ENCODE measurements around the gene GCM1.

Gene GCM1

DNA sequence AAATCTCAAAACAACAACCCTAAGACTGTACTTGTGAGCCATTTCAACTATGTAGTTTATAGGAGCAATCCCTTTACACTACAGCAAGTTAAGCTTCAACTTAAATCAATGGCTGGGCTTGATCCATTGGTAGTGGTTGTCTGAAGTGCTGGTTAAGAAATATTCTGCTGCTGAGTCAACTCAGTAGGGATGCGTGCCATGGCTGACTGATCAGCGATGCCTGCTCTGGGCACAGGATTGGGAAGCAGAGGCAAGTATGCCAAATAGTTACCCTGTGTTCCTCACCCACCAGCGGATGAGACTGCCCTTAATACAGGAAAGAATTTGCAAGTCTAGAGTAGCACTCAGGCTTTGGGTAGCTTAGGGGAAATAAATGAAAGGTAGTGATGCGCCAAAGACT, 41.5 kb downstream of the GCM1 start:
- no peak for DNase-seq (ENCODE audit: low read depth)

DNA sequence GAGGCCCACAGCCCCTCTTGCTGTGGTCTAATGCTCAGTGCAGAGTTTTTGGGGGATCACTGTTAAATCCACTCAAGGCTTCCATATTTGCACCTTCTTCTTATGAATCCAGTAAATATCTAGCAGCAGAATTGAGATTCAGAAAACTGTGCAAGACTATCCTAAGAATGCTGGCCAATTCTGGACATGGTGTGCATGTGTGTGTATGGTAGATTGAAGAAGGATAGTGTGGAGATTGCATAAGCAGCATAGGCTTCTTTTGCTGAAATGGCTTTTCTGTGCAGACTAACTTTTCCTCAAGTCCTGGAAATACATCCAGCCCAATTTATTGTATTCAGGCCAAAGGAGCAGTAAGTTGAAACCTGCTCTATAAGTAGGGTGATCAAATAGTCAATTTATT, 43.7 kb downstream of the GCM1 start:
- DNase-seq (ENCODE audit: low read depth), result no peak

DNA sequence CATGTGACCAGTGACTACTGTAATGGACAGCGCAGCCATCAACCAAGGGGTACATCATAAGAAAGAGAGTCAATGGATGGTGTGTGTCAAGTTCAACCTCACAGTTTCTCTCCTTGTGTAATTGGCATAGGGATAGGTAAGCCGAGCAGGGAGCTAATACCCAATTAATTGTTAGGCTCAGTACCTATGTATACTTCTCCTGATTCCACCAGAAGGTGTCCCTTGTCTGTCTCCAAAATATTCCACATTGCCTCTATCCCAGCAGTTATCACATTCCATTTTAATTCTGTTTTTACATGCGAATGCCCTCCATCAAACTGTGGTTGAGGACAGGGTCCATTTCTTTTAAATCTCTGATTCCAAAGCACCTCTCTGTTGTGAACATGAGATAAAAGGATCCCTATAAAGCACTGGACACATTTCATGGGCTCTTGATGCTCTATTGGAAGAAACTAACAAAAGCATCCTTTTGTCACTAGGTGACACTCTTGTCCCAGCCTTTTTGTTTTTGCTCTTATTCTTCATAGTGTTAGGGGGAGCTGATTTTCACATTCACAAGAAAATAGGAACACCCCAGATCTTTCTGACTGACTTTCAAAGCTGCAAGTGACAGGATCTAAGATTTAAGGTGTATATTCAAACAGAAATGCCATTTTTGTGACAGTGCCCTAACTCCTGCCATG, 44.5 kb downstream of the GCM1 start:
- no peak for DNase-seq (ENCODE audit: low read depth)

DNA sequence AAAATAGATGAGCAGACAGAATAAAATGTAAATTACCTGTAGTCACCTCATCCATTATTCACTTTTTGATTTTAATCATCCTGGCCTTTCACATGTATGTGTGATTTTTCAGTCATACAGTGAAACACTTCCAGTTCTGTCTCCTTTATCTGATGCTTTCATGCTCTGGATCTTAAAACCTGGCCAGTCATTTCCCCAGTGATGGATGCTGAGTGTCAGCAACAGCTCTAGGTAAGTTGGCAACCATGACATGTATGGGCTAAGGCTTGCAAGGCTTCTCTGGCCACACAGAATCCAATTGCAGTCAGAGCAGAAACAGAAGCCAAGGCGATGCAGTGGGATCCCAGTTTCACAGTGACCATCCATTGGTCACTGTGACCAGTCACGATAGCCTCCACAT, 47.6 kb downstream of the GCM1 start:
- no peak for DNase-seq (ENCODE audit: low read depth)

DNA sequence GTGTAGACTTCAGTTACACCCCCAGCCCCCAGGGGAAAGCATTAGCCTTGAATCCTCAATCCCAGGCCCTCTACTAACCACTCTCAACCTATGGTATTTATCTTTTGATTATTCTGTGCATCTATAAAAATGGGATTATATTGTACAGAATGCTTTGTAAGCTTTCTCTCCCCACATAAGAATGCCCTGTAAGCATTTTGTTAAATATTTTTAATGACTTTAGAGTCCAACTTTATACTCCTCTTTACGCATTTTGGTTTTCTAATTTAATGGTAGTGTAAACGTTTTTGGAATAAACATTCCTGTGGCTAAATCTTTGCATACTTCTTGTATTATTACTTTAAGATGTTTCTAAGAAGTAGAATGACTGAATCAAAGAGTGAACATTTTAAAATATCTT, 48.1 kb downstream of the GCM1 start:
- no peak for DNase-seq (ENCODE audit: low read depth)

DNA sequence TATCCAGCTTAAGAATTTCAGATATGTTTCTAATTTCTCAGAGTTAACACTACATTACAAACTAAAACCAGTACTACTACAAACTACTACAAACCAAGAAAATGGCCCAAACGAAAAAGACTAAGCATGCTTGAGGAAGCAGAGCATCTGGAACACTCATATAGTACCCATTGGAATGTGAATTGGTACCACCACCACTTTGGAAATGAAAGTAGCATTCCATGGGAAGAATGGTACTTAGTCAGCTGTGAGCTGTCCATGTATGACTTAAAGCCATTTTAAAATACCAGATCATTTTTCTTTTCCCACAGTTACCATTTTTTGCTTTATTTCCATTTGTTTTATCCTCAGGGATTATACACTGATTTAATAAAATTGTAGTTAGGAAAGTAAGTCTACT, 52.9 kb downstream of the GCM1 start:
- DNase-seq (ENCODE audit: low read depth), result no peak

DNA sequence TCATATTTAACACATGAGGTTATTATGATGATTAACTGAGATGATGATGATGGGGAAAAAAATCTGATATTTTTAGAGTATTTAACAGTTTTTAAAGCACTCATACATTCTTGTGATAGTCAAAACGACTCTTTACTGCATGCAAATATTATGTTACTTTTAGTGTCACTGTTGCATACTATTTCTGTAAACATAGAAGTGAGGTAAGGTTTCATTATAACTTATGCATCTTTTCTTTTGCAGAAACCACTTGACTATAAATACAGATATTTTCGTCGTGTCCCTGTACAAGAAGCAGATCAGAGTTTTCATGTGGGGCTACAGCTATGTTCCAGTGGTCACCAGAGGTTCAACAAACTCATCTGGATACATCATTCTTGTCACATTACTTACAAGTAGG, 53.4 kb downstream of the GCM1 start:
- no peak for DNase-seq (ENCODE audit: low read depth)

DNA sequence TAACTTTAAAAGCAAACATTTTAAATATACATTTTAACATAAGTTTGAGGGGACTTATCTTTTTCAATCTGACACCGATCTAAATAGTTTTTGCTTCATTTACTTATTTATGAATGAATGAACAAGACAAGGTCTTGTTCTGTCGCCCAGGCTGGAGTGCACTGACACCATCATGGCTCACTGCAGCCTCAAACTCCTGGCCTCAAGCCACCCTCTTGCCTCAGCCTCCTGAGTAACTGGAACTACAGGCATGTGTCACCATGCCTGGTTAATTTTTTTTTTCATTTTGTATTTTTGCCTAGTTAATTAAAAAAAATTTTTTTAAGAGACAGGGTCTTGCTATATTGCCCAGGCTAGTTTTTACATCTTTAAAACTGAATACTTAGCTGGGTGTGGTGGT, 58.1 kb downstream of the GCM1 start:
- no peak for DNase-seq (ENCODE audit: low read depth)

DNA sequence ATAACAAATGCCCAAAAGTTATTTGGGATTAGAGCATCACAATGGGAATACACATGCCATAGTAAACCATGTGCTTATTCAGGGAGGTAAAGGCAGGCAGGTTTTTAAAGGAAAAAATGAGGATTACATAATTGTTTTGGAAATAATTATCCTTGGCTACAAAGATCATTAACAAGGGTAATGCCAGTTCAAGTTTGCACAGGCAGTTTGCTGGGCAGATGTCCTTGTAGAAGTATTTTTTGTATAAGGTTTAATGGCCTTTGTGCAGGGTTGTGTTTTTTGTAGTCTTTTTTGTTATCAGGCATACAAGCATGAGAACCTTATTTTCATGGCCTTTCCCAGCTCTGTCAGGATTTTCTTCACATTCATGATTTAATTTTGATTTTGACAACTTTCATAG, 58.7 kb downstream of the GCM1 start:
- no peak for DNase-seq (ENCODE audit: low read depth)

DNA sequence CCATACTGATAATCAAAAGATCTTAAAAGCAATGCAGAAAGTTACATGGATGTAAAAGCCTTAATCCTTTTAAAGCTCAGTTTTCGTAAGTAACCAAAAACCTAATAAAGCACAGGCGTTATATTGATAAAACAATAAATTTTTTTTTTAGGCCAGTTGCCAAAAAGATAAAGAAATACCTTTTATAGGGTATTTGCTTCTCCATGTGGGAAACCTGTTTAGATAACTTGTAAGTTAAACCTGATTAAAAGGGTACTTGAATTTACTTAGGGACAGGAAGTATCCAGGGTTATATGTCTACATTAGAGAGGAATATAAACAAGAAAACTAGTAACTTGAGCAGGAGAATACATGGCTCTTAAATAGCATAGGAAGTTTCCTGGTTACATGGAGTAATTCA, 62.3 kb downstream of the GCM1 start:
- no peak for DNase-seq (ENCODE audit: low read depth)

DNA sequence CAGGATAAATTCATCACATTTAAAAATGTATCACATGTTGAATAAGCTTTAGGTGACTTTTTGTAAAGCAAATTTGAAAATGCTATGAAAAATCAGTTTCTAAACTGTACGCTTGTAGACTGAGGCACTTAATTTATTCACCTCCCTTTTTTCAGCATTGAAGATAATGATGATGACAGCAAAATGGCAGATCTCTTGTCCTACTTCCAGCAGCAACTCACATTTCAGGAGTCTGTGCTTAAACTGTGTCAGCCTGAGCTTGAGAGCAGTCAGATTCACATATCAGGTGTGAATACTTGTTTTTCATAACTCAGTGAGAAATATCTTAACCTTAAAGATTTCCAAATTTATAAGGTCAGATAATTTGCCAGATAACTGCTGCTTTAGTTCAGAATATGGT, 67.8 kb downstream of the GCM1 start:
- no peak for DNase-seq (ENCODE audit: low read depth)

Measured in stimulated activated CD8-positive, alpha-beta memory T cell treated with anti-CD3 and anti-CD28 coated beads, Interleukin-12 subunit alpha, Interleukin-12 subunit beta, amount 100 ng/mL, for 1 hour (primary cell).